OCI-LY3 (cell line): Measurements from ENCODE around the gene RANBP3L.

Experiments
- CTCF ChIP-seq: fragments of 200-600, 300-600 bp; sonication (generic); IDR thresholded peaks from 2 replicates; pipeline ENCODE4 v1.5.1; 2014; ENCODE audit warnings: antibody characterized with exemption, low read length, low read depth
- EZH2phosphoT487 ChIP-seq: fragments of 200-600 bp; shearing (Covaris generic); IDR thresholded peaks from 2 replicates; pipeline ENCODE4 v1.6.1; 2018; ENCODE audit warnings: antibody characterized with exemption, mixed run types, low read depth

- TF ChIP-seq CTCF (no peak), EZH2phosphoT487 (no peak)
Measured at GRCh38 chr5:36222620-36223019, 79.1 kb downstream of the RANBP3L start.
